Measurements from ENCODE around the gene ZFP64. TPM values are rescaled to one million over a fixed set of nuclear protein-coding genes. Genes with fewer than 3 reads are reported as not detected.

ZFP64 gene
- total RNA-seq, 1 donor from 2014 or later, result 12.2 TPM

DNA sequence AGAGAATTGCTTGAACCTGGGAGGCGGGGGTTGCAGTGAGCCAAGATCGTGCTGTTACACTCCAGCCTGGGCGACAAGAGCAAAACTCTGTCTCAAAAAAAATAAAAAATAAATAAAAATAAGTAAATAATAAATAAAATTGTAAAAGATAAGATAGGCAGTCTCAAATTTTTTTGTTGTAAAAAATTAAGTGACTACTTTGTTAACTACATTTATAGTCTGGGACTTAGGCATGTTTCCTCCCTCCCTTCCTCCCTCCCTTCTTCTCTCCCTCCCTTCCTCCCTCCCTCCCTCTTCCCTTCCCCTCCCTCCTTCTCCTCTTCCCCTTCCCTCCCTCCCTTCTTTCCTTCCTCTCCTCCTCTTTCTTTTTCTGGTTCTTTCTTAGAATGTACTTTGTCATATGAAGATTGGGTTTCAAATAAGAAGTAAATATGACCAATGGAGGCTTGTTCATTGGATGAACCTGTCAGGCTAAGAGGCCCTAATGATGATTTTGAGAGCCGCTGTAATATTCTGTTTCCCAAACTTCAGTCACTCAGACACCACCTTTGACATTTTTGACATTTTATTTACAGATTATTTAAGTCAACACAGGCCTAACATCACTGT lies 24.2 kb downstream of the ZFP64 start:
- no peak overlapping the region for H3K4me3 Mint-ChIP-seq
- H3K36me3 Mint-ChIP-seq (ENCODE audit: low read depth), result peaks cover 29% of the 10 kb centered on the region
- H3K9me3 Mint-ChIP-seq, result peaks cover 11% of the 10 kb centered on the region
- DNase-seq (ENCODE audit: low spot score), result no peak
- no peak overlapping the region for H3K27ac Mint-ChIP-seq
- no peaks in the 10 kb centered on the region for H3K27me3 Mint-ChIP-seq (ENCODE audit: insufficient read depth)
- intact Hi-C loops (cut with micrococcal nuclease), result no loop called here
- H3K4me1 Mint-ChIP-seq (ENCODE audit: low read depth), result peaks cover 8% of the 10 kb centered on the region

DNA sequence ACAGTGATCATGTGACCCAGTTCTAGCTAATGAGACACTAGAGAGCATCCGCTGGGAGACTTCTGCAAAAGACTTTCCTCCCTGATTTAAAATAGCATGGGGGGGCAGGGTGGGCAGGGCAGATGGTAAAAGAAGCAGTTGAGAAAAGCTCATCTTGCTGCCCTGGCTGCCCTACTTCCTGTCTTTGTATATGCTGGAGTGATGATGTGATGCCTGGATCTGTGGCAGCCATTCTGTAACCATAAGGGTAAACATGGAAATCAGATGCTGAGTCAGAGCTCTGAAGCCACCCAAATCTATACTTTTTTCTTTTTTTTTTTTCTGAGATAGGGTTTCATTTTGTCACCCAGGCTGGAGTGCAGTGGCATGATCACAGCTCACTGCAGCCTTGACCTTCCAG lies 25.4 kb downstream of the ZFP64 start:
- no peak for DNase-seq (ENCODE audit: low spot score)
- intact Hi-C loops (cut with micrococcal nuclease), result no loop called here
- H3K36me3 Mint-ChIP-seq (ENCODE audit: low read depth), result peaks cover 31% of the 10 kb centered on the region
- H3K27ac Mint-ChIP-seq, result no peak overlapping the region
- H3K9me3 Mint-ChIP-seq, result peaks cover 11% of the 10 kb centered on the region
- no peak overlapping the region for H3K4me3 Mint-ChIP-seq
- peaks cover 8% of the 10 kb centered on the region for H3K4me1 Mint-ChIP-seq (ENCODE audit: low read depth)
- H3K27me3 Mint-ChIP-seq (ENCODE audit: insufficient read depth), result no peaks in the 10 kb centered on the region

- H3K9me3 Mint-ChIP-seq, result peaks cover 9% of the 10 kb centered on the region
- no peak overlapping the region for H3K27ac Mint-ChIP-seq
- intact Hi-C loops (cut with micrococcal nuclease), result no loop called here
- no peaks in the 10 kb centered on the region for H3K27me3 Mint-ChIP-seq (ENCODE audit: insufficient read depth)
- H3K4me3 Mint-ChIP-seq, result no peak overlapping the region
- no peak for DNase-seq (ENCODE audit: low spot score)
- H3K36me3 Mint-ChIP-seq (ENCODE audit: low read depth), result peaks cover 51% of the 10 kb centered on the region
- no peaks in the 10 kb centered on the region for H3K4me1 Mint-ChIP-seq (ENCODE audit: low read depth)
Measured at GRCh38 chr20:52160621-52161204, 30.9 kb downstream of the ZFP64 start.

- H3K27ac Mint-ChIP-seq, result no peak overlapping the region
- H3K27me3 Mint-ChIP-seq (ENCODE audit: insufficient read depth), result no peaks in the 10 kb centered on the region
- DNase-seq (ENCODE audit: low spot score), result no peak
- H3K36me3 Mint-ChIP-seq (ENCODE audit: low read depth), result peaks cover 51% of the 10 kb centered on the region
- intact Hi-C loops (cut with micrococcal nuclease), result no loop called here
- peaks cover 6% of the 10 kb centered on the region for H3K9me3 Mint-ChIP-seq
- H3K4me3 Mint-ChIP-seq, result no peak overlapping the region
- H3K4me1 Mint-ChIP-seq (ENCODE audit: low read depth), result no peaks in the 10 kb centered on the region
Measured at GRCh38 chr20:52160049-52160570, 31.5 kb downstream of the ZFP64 start.

- Mint-ChIP-seq H3K9me3 (peaks cover 6% of the 10 kb centered on the region), H3K36me3 (ENCODE audit: low read depth) (peaks cover 36% of the 10 kb centered on the region), H3K4me1 (ENCODE audit: low read depth) (no peaks in the 10 kb centered on the region), H3K4me3 (no peak overlapping the region), H3K27me3 (ENCODE audit: insufficient read depth) (no peaks in the 10 kb centered on the region), H3K27ac (no peak overlapping the region)
- no peak for DNase-seq (ENCODE audit: low spot score)
- intact Hi-C loops (cut with micrococcal nuclease), result no loop called here
Measured at GRCh38 chr20:52154575-52154974, 37.0 kb downstream of the ZFP64 start.

DNA sequence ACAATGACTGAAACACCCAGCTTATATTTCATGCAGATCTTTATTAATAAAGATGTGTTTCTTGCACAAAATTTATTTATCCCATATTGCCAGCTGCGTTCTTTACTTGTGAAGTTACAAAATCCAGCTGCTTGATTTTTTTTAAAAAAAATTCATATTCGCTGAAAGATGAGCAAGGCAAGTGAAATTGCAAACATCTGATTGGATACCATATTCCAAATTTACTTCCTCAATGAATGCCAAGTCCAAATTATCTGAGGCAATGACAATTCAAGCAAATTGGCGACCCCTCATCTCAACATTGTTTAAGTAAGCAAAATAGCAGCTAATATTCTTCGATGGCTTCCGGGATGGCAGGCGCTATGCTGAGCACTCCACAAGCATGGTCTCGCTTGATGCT lies 37.7 kb downstream of the ZFP64 start:
- H3K4me3 Mint-ChIP-seq, result no peak overlapping the region
- H3K27ac Mint-ChIP-seq, result no peak overlapping the region
- peaks cover 6% of the 10 kb centered on the region for H3K9me3 Mint-ChIP-seq
- intact Hi-C loops (cut with micrococcal nuclease), result no loop called here
- no peaks in the 10 kb centered on the region for H3K4me1 Mint-ChIP-seq (ENCODE audit: low read depth)
- no peaks in the 10 kb centered on the region for H3K27me3 Mint-ChIP-seq (ENCODE audit: insufficient read depth)
- DNase-seq (ENCODE audit: low spot score), result no peak
- H3K36me3 Mint-ChIP-seq (ENCODE audit: low read depth), result peaks cover 33% of the 10 kb centered on the region

DNA sequence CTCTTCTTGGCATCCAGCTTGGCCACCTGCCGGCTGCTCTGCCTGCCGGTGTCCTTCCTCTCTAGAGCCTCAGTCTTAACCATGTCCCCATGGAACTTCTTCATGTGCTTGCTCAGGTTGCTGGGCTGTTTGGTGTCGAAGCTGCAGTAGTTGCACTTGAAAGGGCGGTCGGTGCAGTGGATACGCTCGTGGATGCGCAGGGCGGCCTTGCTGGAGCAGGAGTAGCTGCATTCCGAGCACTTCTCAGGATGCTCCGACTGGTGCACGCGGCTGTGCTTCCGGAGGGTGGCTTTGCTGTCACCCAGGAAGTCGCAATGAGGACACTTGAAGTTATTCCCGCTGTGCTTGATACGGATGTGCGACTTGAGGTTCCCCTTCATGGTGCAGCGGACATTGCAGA lies 38.7 kb downstream of the ZFP64 start:
- DNase-seq (ENCODE audit: low spot score), result no peak
- H3K9me3 Mint-ChIP-seq, result peaks cover under 1% of the 10 kb centered on the region
- H3K36me3 Mint-ChIP-seq (ENCODE audit: low read depth), result peaks cover 24% of the 10 kb centered on the region
- intact Hi-C loops (cut with micrococcal nuclease), result no loop called here
- H3K4me3 Mint-ChIP-seq, result no peak overlapping the region
- no peaks in the 10 kb centered on the region for H3K4me1 Mint-ChIP-seq (ENCODE audit: low read depth)
- H3K27ac Mint-ChIP-seq, result no peak overlapping the region
- no peaks in the 10 kb centered on the region for H3K27me3 Mint-ChIP-seq (ENCODE audit: insufficient read depth)

- Mint-ChIP-seq H3K4me3 (no peak overlapping the region), H3K9me3 (no peaks in the 10 kb centered on the region), H3K36me3 (ENCODE audit: low read depth) (peaks cover 22% of the 10 kb centered on the region), H3K4me1 (ENCODE audit: low read depth) (no peaks in the 10 kb centered on the region), H3K27ac (no peak overlapping the region), H3K27me3 (ENCODE audit: insufficient read depth) (no peaks in the 10 kb centered on the region)
- no peak for DNase-seq (ENCODE audit: low spot score)
- intact Hi-C loops (cut with micrococcal nuclease), result no loop called here
Measured at GRCh38 chr20:52152416-52152815, 39.2 kb downstream of the ZFP64 start.

- Mint-ChIP-seq H3K4me1 (ENCODE audit: low read depth) (no peaks in the 10 kb centered on the region), H3K27me3 (ENCODE audit: insufficient read depth) (no peaks in the 10 kb centered on the region), H3K36me3 (ENCODE audit: low read depth) (peaks cover 14% of the 10 kb centered on the region), H3K9me3 (no peaks in the 10 kb centered on the region), H3K27ac (no peak overlapping the region), H3K4me3 (no peak overlapping the region)
- DNase-seq (ENCODE audit: low spot score), result no peak
- intact Hi-C loops (cut with micrococcal nuclease), result loop anchor here (1.0 to 2.0 kb wide), 2 partner anchors 22 to 512 kb away; no protein-coding TSS in a partner anchor
Measured at GRCh38 chr20:52150440-52151258, 40.9 kb downstream of the ZFP64 start.

DNA sequence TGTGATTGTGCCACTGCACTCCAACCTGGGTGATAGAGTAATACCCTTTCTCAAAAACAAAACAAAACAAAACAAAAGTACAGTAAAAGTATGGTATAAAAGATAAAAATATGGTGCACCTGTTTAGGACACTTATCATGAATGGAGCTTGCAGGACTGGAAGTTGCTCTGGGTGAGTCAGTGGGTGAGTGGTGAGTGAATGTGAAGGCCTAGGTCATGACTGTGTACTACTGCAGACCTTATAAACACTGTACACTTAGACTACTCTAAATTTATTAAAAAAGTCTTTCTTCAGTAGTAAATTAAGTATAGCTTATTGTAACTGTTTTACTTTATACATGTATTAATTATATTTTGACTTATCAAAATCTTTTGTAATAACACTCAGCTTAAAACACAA lies 46.0 kb downstream of the ZFP64 start:
- H3K4me3 Mint-ChIP-seq, result no peak overlapping the region
- H3K36me3 Mint-ChIP-seq (ENCODE audit: low read depth), result peaks cover under 1% of the 10 kb centered on the region
- H3K27ac Mint-ChIP-seq, result no peak overlapping the region
- H3K9me3 Mint-ChIP-seq, result no peaks in the 10 kb centered on the region
- intact Hi-C loops (cut with micrococcal nuclease), result no loop called here
- H3K4me1 Mint-ChIP-seq (ENCODE audit: low read depth), result no peaks in the 10 kb centered on the region
- DNase-seq (ENCODE audit: low spot score), result no peak
- H3K27me3 Mint-ChIP-seq (ENCODE audit: insufficient read depth), result no peaks in the 10 kb centered on the region

DNA sequence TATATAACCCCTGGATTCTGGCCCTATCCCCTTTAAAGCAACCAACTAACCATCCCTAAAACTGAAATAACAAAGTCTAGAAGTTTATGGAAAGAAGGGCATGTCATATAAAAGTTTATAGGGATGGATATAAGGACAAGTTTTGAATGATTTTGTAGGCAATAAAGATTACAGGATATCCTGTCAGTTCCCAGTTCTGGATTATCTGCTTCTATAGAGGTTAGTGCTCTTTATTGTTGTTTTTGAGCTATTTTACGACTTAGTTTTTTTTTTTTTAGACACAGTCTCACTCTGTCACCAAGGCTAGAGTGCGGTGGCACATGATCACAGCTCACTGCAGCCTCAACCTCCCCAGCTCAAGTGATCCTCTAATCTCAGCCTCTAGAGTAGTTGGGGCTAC lies 48.3 kb downstream of the ZFP64 start:
- no peak for DNase-seq (ENCODE audit: low spot score)
- Mint-ChIP-seq H3K9me3 (no peaks in the 10 kb centered on the region), H3K27me3 (ENCODE audit: insufficient read depth) (no peaks in the 10 kb centered on the region), H3K4me1 (ENCODE audit: low read depth) (no peaks in the 10 kb centered on the region), H3K4me3 (no peak overlapping the region), H3K36me3 (ENCODE audit: low read depth) (no peaks in the 10 kb centered on the region), H3K27ac (no peak overlapping the region)
- intact Hi-C loops (cut with micrococcal nuclease), result no loop called here

DNA sequence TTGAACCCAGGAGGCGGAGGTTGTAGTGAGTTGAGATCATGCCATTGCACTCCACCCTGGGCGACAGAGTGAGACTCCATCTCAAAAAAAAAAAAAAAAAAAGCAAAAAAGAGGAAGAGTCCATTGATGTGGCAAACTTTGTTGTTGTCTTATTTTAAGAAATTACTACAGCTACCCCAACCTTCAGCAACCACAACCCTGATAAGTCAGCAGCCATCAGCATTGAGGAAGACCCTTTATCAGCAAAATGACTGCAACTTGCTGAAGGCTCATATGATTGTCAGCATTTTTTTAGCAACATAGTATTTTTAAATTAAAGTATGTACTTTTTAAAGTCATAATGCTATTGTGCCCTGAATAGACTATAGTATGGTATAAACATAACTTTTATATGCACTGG lies 48.8 kb downstream of the ZFP64 start:
- intact Hi-C loops (cut with micrococcal nuclease), result no loop called here
- H3K4me1 Mint-ChIP-seq (ENCODE audit: low read depth), result no peaks in the 10 kb centered on the region
- no peaks in the 10 kb centered on the region for H3K27me3 Mint-ChIP-seq (ENCODE audit: insufficient read depth)
- no peak overlapping the region for H3K27ac Mint-ChIP-seq
- no peaks in the 10 kb centered on the region for H3K36me3 Mint-ChIP-seq (ENCODE audit: low read depth)
- H3K4me3 Mint-ChIP-seq, result no peak overlapping the region
- DNase-seq (ENCODE audit: low spot score), result no peak
- H3K9me3 Mint-ChIP-seq, result no peaks in the 10 kb centered on the region

DNA sequence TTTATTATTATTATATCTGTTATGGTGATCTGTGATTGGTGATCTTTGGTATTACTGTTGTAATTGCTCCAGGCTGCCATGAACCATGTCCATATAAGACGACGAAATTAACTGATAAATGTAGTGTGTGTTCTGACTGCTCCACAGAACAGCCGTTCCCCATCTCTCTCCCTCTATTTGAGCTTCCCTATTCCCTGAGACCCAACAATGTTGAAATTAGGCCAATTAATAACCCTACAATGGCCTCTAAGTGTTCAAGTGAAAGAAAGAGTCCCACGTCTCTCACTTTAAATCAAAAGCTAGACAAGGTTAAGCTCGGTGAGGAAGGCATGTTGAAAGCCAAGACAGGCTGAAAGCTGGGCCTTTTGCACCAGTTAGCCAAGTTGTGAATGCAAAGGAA lies 51.6 kb downstream of the ZFP64 start:
- DNase-seq (ENCODE audit: low spot score), result no peak
- Mint-ChIP-seq H3K4me1 (ENCODE audit: low read depth) (no peaks in the 10 kb centered on the region), H3K9me3 (no peaks in the 10 kb centered on the region), H3K36me3 (ENCODE audit: low read depth) (no peaks in the 10 kb centered on the region), H3K27ac (no peak overlapping the region), H3K4me3 (no peak overlapping the region), H3K27me3 (ENCODE audit: insufficient read depth) (no peaks in the 10 kb centered on the region)
- intact Hi-C loops (cut with micrococcal nuclease), result no loop called here
